Measurements from ENCODE around the gene SYNE2. TPM values are rescaled to one million over a fixed set of nuclear protein-coding genes. Genes with fewer than 3 reads are reported as not detected.

SYNE2 gene
- total and polyA plus RNA-seq, 2 donors = 33.5 to 102 TPM

GRCh38 chr14:63887899-63888298 lies 35.1 kb downstream of the SYNE2 start:
- Histone ChIP-seq H3K4me3 (ENCODE audit: low read depth, low read length) (no peak overlapping the region), H3K27ac (ENCODE audit: low read depth) (no peak overlapping the region), H3K36me3 (ENCODE audit: insufficient read depth) (no peaks in the 10 kb centered on the region), H3K4me1 (ENCODE audit: insufficient read depth) (no peaks in the 10 kb centered on the region)
- WGBS = 98% methylated on average over 7 of the region's 7 CpGs
- no peak for DNase-seq (ENCODE audit: extremely low spot score)

DNA sequence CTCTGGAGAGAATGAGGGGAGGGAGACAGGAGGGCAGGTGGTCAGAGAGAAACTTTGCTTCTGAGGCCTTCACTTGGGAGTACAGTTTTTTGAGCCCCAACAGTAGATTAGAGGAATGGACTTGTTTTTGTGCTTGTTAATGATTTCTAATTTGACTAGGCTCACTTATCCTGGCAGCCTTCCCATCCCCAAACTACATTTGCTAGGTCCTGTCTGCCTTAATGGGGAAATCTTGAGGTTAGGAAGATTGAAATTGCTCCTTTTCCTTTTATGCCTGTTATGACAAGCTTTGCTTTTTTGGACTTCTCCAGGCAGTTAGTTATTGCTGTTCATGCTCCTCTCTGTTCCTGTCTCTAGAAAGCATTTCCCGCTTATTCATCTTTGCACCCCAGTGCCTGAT lies 37.7 kb downstream of the SYNE2 start:
- 94% methylated on average over 1 of the region's 1 CpG for WGBS
- Histone ChIP-seq H3K27ac (ENCODE audit: low read depth) (no peak overlapping the region), H3K4me3 (ENCODE audit: low read depth, low read length) (no peak overlapping the region), H3K36me3 (ENCODE audit: insufficient read depth) (no peaks in the 10 kb centered on the region), H3K4me1 (ENCODE audit: insufficient read depth) (no peaks in the 10 kb centered on the region)
- DNase-seq (ENCODE audit: extremely low spot score) = no peak

DNA sequence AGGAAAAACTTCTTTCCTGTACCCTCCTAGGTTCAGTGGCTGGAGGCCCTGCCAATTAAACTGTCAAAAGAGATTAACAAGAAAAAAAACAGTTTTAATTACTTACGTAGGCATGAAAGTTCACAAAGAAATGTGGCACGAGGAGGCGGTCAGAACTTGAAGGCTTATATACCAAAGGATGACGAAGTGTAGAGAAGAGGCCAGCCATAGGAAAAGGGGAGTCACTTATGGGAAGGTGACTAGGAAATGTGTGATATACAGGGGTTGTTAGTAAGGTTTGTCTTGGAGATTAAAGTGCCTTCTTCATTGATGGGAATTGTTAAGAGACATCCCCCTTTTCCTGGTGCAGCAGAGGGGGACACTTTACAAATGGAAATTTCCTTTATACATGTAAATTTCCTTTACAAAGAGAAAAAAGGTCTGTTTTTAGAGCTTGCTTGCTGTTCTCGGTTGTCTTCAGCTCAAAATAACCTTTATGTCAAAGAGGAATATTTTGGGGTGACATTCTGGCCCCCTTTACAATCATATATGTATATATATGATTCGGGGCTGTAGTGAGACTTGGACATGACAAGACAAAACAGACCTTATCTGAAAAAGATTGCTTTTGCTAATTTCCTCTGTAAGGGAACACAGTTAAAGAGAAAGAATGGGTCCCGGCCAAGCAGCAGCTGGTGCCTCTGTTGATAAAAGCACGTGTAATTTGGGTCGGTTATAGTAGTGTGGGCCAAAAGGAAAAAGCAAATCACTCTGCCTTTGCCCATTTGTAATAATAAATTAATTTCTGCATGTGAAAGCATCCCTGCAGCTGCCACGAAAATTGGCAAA lies 38.6 kb downstream of the SYNE2 start:
- DNase-seq (ENCODE audit: extremely low spot score) = no peak
- WGBS = 49% methylated on average over 10 of the region's 10 CpGs
- no peak overlapping the region for H3K4me3 ChIP-seq (ENCODE audit: low read depth, low read length)
- H3K36me3 ChIP-seq (ENCODE audit: insufficient read depth) = no peaks in the 10 kb centered on the region
- no peaks in the 10 kb centered on the region for H3K4me1 ChIP-seq (ENCODE audit: insufficient read depth)
- H3K27ac ChIP-seq (ENCODE audit: low read depth) = no peak overlapping the region

- Histone ChIP-seq H3K4me1 (ENCODE audit: insufficient read depth) (no peaks in the 10 kb centered on the region), H3K36me3 (ENCODE audit: insufficient read depth) (no peaks in the 10 kb centered on the region), H3K27ac (ENCODE audit: low read depth) (no peak overlapping the region), H3K4me3 (ENCODE audit: low read depth, low read length) (no peak overlapping the region)
- WGBS = 57% methylated on average over 2 of the region's 2 CpGs
- no peak for DNase-seq (ENCODE audit: extremely low spot score)
Measured at GRCh38 chr14:63892265-63892664, 39.5 kb downstream of the SYNE2 start.

DNA sequence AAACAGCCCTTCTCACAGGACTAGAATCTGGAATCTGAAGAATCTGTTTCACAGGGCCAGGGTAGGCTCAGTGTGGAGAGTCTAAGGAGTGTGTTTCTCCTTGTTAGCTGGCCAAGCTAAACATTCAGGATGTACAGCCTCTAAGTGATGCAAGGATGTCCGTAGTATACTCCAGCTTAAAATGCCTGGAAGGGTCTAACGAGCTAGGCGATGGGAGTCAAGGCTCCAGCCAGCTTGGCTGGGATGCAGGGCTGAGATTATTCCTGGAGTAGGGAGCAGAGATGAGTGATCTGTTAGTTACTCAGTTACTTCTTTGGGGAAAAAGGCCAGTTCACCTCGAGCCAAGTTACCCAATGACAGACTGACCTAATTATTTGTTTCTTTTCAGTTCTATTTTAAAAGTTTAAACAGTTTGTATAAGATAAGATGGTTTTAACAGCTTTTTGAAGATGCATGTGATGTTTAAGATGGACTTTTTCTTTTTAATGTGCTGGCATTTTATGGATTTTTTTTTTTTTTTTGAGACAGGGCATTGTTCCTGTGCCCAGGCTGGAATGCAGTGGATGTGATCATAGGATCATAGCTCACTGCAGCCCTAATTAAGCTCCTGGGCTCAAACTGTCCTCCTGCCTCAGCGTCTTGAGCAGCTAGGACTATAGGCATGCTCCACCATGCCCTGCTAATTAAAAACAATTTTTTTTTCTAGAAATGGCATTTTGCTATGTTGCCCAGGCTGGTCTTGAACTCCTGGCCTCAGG lies 41.1 kb downstream of the SYNE2 start:
- Histone ChIP-seq H3K36me3 (ENCODE audit: insufficient read depth) (no peaks in the 10 kb centered on the region), H3K4me3 (ENCODE audit: low read depth, low read length) (no peak overlapping the region), H3K4me1 (ENCODE audit: insufficient read depth) (no peaks in the 10 kb centered on the region), H3K27ac (ENCODE audit: low read depth) (no peak overlapping the region)
- peak; percentile 71 for DNase-seq (ENCODE audit: extremely low spot score)
- WGBS = 19% methylated on average over 5 of the region's 5 CpGs

- DNase-seq (ENCODE audit: extremely low spot score) = no peak
- Histone ChIP-seq H3K36me3 (ENCODE audit: insufficient read depth) (no peaks in the 10 kb centered on the region), H3K4me1 (ENCODE audit: insufficient read depth) (no peaks in the 10 kb centered on the region), H3K4me3 (ENCODE audit: low read depth, low read length) (no peak overlapping the region), H3K27ac (ENCODE audit: low read depth) (no peak overlapping the region)
Measured at GRCh38 chr14:63895510-63895909, 42.7 kb downstream of the SYNE2 start.

DNA sequence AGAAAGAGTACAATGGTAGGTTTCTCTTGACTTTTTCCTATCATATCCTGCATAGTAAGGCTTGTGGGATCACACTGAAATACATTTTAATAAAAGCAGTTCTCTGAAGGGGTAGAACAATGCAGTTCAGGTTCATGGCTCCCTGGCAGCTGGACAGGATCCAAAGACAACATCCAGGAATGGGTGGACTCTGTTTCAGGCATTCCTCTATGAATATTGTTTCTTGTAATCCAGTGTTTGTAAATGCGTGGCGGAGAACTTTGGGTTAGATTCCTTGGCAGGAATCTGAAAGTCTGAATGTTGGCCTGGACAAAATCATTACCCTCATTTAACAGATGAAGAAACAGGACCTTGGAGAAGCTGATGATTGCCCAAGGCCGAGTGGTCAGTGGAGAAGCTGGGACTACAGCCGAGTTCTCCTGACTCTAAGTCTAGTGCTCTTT lies 43.5 kb downstream of the SYNE2 start:
- WGBS = 21% methylated on average over 4 of the region's 4 CpGs
- DNase-seq (ENCODE audit: extremely low spot score) = peak; percentile 54
- Histone ChIP-seq H3K4me1 (ENCODE audit: insufficient read depth) (no peaks in the 10 kb centered on the region), H3K36me3 (ENCODE audit: insufficient read depth) (no peaks in the 10 kb centered on the region), H3K27ac (ENCODE audit: low read depth) (no peak overlapping the region), H3K4me3 (ENCODE audit: low read depth, low read length) (no peak overlapping the region)

DNA sequence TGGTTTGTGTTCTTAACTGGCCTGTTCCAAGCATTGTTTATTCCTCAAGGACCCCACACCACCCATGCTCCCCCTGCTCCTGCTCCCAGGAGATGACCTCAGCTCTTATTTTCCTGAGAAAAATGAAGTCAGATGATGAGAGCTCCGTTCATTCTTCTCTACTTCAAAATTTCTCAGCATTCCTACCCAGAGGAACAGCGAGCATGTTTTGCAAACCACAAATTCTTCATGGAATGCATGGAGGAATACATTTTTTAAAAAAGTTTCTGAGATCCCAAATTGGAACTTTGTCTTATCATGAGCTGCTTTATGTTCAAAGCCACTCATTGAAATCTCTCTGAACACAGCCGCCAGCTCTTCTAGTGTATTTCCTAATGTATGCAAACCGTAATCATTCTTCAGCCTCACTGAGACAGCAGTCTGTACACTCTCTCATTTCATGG lies 44.9 kb downstream of the SYNE2 start:
- WGBS = 61% methylated on average over 4 of the region's 4 CpGs
- DNase-seq (ENCODE audit: extremely low spot score) = no peak
- Histone ChIP-seq H3K36me3 (ENCODE audit: insufficient read depth) (no peaks in the 10 kb centered on the region), H3K27ac (ENCODE audit: low read depth) (no peak overlapping the region), H3K4me1 (ENCODE audit: insufficient read depth) (no peaks in the 10 kb centered on the region), H3K4me3 (ENCODE audit: low read depth, low read length) (no peak overlapping the region)

DNA sequence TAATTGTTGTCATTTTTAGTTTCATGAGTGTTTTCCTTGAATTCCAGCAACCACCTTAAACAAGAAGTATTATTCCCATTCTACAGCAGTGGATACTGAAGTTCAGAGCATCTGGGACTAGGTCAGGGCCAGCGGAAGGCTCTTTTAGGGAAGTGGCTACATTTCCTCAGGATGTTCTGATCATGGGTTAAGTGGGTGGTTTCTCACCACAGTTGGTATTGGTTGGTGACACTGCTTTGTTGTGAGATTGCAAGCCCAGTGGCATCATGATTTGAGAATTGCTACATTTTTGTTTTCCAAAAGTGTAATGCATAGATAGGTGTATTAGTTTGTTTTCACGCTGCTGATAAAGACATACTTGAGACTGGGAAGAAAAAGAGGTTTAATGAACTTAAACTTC lies 47.1 kb downstream of the SYNE2 start:
- DNase-seq (ENCODE audit: extremely low spot score) = no peak
- no peaks in the 10 kb centered on the region for H3K4me1 ChIP-seq (ENCODE audit: insufficient read depth)

DNA sequence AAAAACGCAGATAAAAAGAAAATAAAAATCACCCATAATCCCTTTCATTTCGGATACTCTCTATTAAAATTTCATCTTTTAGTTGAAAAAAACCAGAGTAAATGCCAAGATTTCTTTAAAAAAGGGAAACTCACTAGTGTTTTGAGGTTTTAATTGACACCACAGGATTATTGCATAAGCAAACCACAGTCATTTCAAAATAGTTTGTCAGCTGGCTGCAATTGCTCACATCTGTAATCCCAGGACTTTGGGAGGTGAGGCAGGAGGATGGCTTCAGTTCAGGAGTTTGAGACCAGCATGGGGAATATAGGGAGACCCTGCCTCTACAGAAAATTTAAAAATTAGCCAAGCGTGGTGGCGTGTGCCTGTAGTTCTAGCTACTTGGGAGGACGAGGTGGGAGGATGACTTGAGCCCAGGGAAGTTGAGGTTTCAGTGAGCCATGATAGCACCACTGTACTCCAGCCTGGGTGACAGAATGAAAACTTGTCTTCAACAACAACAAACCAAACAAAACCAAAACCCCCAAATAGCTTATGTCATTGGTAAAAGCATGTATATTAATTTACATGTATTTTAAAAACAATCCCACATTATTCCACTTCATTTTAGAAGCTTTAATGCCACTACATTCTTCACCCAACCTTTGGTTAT lies 48.8 kb downstream of the SYNE2 start:
- no peak for DNase-seq (ENCODE audit: extremely low spot score)
- H3K4me1 ChIP-seq (ENCODE audit: insufficient read depth) = no peaks in the 10 kb centered on the region
- no peak overlapping the region for H3K27ac ChIP-seq (ENCODE audit: low read depth)
- H3K4me3 ChIP-seq (ENCODE audit: low read depth, low read length) = no peak overlapping the region
- H3K36me3 ChIP-seq (ENCODE audit: insufficient read depth) = no peaks in the 10 kb centered on the region
- 90% methylated on average over 5 of the region's 5 CpGs for WGBS

More for the DNA sequence above, 47.1 kb downstream of the SYNE2 start:
- WGBS = 94% methylated on average over 2 of the region's 2 CpGs
- H3K36me3 ChIP-seq (ENCODE audit: insufficient read depth) = no peaks in the 10 kb centered on the region
- no peak overlapping the region for H3K4me3 ChIP-seq (ENCODE audit: low read depth, low read length)
- no peak overlapping the region for H3K27ac ChIP-seq (ENCODE audit: low read depth)

GRCh38 chr14:63902375-63902976 lies 49.7 kb downstream of the SYNE2 start:
- 95% methylated on average over 7 of the region's 7 CpGs for WGBS
- no peak overlapping the region for H3K27ac ChIP-seq (ENCODE audit: low read depth)
- H3K4me1 ChIP-seq (ENCODE audit: insufficient read depth) = no peaks in the 10 kb centered on the region
- no peaks in the 10 kb centered on the region for H3K36me3 ChIP-seq (ENCODE audit: insufficient read depth)
- no peak overlapping the region for H3K4me3 ChIP-seq (ENCODE audit: low read depth, low read length)
- DNase-seq (ENCODE audit: extremely low spot score) = no peak

DNA sequence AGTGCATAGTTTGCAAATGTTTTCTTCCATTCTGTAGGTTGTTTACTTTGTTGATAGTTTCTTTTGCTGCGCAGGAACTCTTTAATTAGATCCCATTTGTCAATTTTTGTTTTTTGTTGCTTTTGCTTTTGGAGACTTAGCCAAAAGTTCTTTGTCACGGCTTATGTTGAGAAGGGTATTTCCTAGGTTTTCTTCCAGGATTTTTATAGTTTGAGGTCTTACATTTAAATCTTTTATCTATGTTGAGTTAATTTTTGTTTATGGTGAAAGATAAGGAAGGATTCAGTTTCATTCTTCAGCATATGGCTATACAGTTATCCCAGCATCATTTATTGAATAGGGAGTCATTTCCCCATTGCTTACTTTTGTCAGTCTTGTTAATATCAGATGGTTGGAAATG lies 51.9 kb downstream of the SYNE2 start:
- H3K36me3 ChIP-seq (ENCODE audit: insufficient read depth) = no peaks in the 10 kb centered on the region
- WGBS = 68% methylated on average over 2 of the region's 2 CpGs
- no peak overlapping the region for H3K4me3 ChIP-seq (ENCODE audit: low read depth, low read length)
- no peak overlapping the region for H3K27ac ChIP-seq (ENCODE audit: low read depth)
- DNase-seq (ENCODE audit: extremely low spot score) = no peak
- peaks cover 1% of the 10 kb centered on the region for H3K4me1 ChIP-seq (ENCODE audit: insufficient read depth)

GRCh38 chr14:63905370-63905769 lies 52.6 kb downstream of the SYNE2 start:
- Histone ChIP-seq H3K4me1 (ENCODE audit: insufficient read depth) (peaks cover 1% of the 10 kb centered on the region), H3K36me3 (ENCODE audit: insufficient read depth) (no peaks in the 10 kb centered on the region), H3K27ac (ENCODE audit: low read depth) (no peak overlapping the region), H3K4me3 (ENCODE audit: low read depth, low read length) (no peak overlapping the region)
- no peak for DNase-seq (ENCODE audit: extremely low spot score)
- 61% methylated on average over 2 of the region's 2 CpGs for WGBS
